Epithelial cell of proximal tubule (primary cell): ENCODE results near the gene DIAPH3. TPM values are rescaled to one million over a fixed set of nuclear protein-coding genes. Genes with fewer than 3 reads are reported as not detected.

Experiments
- DNase-seq: peaks from one replicate; pipeline ENCODE4 v3.0.0-alpha.2; 2011; ENCODE audit warnings: low read depth
- H3K4me3 ChIP-seq: 2 replicates; pipeline ENCODE4 v1.5.1; 2011; ENCODE audit warnings: low read depth, mild to moderate bottlenecking, low read length
- CTCF ChIP-seq: conservative IDR thresholded peaks from 2 replicates; pipeline ENCODE4 v1.5.1; 2012; ENCODE audit warnings: low read depth, mild to moderate bottlenecking, low read length
- total RNA-seq: library from RNA; depleted of rRNA; stranded (reverse); fragments of >200 nt; gene quantifications from 2 replicates; pipeline ENCODE4 v1.2.3, GENCODE V29; 2015

Gene DIAPH3
- total RNA-seq, 1 donor from 2014 or later: 48.0 TPM

GRCh38 chr13:59715611-59716010 lies 448.1 kb downstream of the DIAPH3 start:
- no peak for DNase-seq
- TF ChIP-seq CTCF: no peak
- no peak overlapping the region for H3K4me3 ChIP-seq

- no peak overlapping the region for H3K4me3 ChIP-seq
- DNase-seq: no peak
- no peak for TF ChIP-seq CTCF
Observed at GRCh38 chr13:59710996-59711701, 452.6 kb downstream of the DIAPH3 start.

- no peak for DNase-seq
- no peak overlapping the region for H3K4me3 ChIP-seq
- no peak for TF ChIP-seq CTCF
Observed at GRCh38 chr13:59710416-59710815, 453.3 kb downstream of the DIAPH3 start.

- no peak overlapping the region for H3K4me3 ChIP-seq
- no peak for TF ChIP-seq CTCF
- DNase-seq: no peak
Observed at GRCh38 chr13:59706101-59706976, 457.4 kb downstream of the DIAPH3 start.

- TF ChIP-seq CTCF: no peak
- DNase-seq: no peak
- no peak overlapping the region for H3K4me3 ChIP-seq
Observed at GRCh38 chr13:59702269-59702668, 461.5 kb downstream of the DIAPH3 start.

GRCh38 chr13:59701261-59701660 lies 462.5 kb downstream of the DIAPH3 start:
- DNase-seq: no peak
- H3K4me3 ChIP-seq: no peak overlapping the region
- no peak for TF ChIP-seq CTCF
